Activated gamma-delta T cell treated with Interleukin-2 at 50 U/mL for 16 hours (primary cell): Measurements from ENCODE around the gene ADARB2.
"Not testable (repeated sequence)": the region's sequence is repeated elsewhere in the genome, so short reads cannot be mapped to it uniquely, and the experiment has no call there.

Source experiments
- DNase-seq: peaks from one replicate; pipeline ENCODE4 v3.0.0-alpha.2; 2020

The ADARB2 gene

GRCh38 chr10:1230592-1231275 is 506.6 kb downstream of the ADARB2 start:
- DNase-seq, result no peak

- DNase-seq, result no peak
Observed at GRCh38 chr10:1230138-1230537, 507.2 kb downstream of the ADARB2 start.

- DNase-seq, result no peak
Observed at GRCh38 chr10:1229574-1229973, 507.8 kb downstream of the ADARB2 start.

- no peak for DNase-seq
Observed at GRCh38 chr10:1229116-1229515, 508.2 kb downstream of the ADARB2 start.

- DNase-seq, result no peak
Observed at GRCh38 chr10:1228467-1228975, 508.8 kb downstream of the ADARB2 start.

GRCh38 chr10:1227510-1228402 is 509.6 kb downstream of the ADARB2 start:
- no peak for DNase-seq

GRCh38 chr10:1226907-1227306 is 510.4 kb downstream of the ADARB2 start:
- DNase-seq, result not testable (repeated sequence)

- DNase-seq, result not testable (repeated sequence)
Observed at GRCh38 chr10:1219874-1220273, 517.5 kb downstream of the ADARB2 start.

- DNase-seq, result no peak
Observed at GRCh38 chr10:1217661-1218060, 519.7 kb downstream of the ADARB2 start.

GRCh38 chr10:1217237-1217587 is 520.1 kb downstream of the ADARB2 start:
- DNase-seq, result no peak

- DNase-seq, result no peak
Observed at GRCh38 chr10:1216574-1217236, 520.6 kb downstream of the ADARB2 start.

GRCh38 chr10:1215862-1216573 is 521.3 kb downstream of the ADARB2 start:
- DNase-seq, result no peak

GRCh38 chr10:1214882-1215540 is 522.3 kb downstream of the ADARB2 start:
- DNase-seq, result no peak

GRCh38 chr10:1214071-1214675 is 523.2 kb downstream of the ADARB2 start:
- DNase-seq, result no peak

- DNase-seq, result no peak
Observed at GRCh38 chr10:1213252-1214070, 523.9 kb downstream of the ADARB2 start.

GRCh38 chr10:1212571-1213141 is 524.7 kb downstream of the ADARB2 start:
- no peak for DNase-seq

GRCh38 chr10:1211844-1212570 is 525.3 kb downstream of the ADARB2 start:
- no peak for DNase-seq

- no peak for DNase-seq
Observed at GRCh38 chr10:1210667-1211066, 526.7 kb downstream of the ADARB2 start.

- DNase-seq, result no peak
Observed at GRCh38 chr10:1209355-1209979, 527.9 kb downstream of the ADARB2 start.
